HEK293T (cell line): Measurements from ENCODE around the gene FGFR2.

Experiments
- CTCF ChIA-PET: fragments of 350-600 bp; formaldehyde crosslinking; extraction: SDS; loops from one replicate; lab custom pipeline; 2021; ENCODE audit warnings: antibody characterized with exemption, inconsistent platforms; lab: Yijun Ruan, JAX
- POLR2A ChIA-PET: fragments of 350-600 bp; formaldehyde crosslinking; extraction: SDS; loops from one replicate; lab custom pipeline; 2020; ENCODE audit warnings: antibody characterized with exemption, inconsistent platforms; lab: Yijun Ruan, JAX
- DNase-seq: peaks from one replicate; pipeline ENCODE4 v3.0.0; 2012; ENCODE audit warnings: mixed read lengths; ENCODE audit errors: extremely low spot score
- ARNT ChIP-seq: fragments of 450-650 bp; IDR thresholded peaks from 2 replicates; pipeline ENCODE4 v1.6.1; 2017; ENCODE audit warnings: mild to moderate bottlenecking
- BHLHE40 ChIP-seq: fragments of 450-650 bp; IDR thresholded peaks from 2 replicates; pipeline ENCODE4 v1.6.1; 2016; ENCODE audit warnings: mild to moderate bottlenecking, moderate library complexity, borderline replicate concordance
- CTBP1 ChIP-seq: fragments of 450-650 bp; IDR thresholded peaks from 2 replicates; pipeline ENCODE4 v1.6.1; 2016; ENCODE audit warnings: borderline replicate concordance
- ELF4 ChIP-seq: fragments of 450-650 bp; IDR thresholded peaks from 2 replicates; pipeline ENCODE4 v1.6.1; 2017; ENCODE audit warnings: antibody characterized with exemption
- FOXA1 ChIP-seq: fragments of 450-650 bp; IDR thresholded peaks from 2 replicates; pipeline ENCODE4 v1.6.1; 2016; ENCODE audit warnings: mild to moderate bottlenecking
- FOXK2 ChIP-seq: fragments of 450-650 bp; IDR thresholded peaks from 2 replicates; pipeline ENCODE4 v1.6.1; 2016; ENCODE audit warnings: mild to moderate bottlenecking
- FOXM1 ChIP-seq: fragments of 450-650 bp; IDR thresholded peaks from 2 replicates; pipeline ENCODE4 v1.6.1; 2017; ENCODE audit warnings: mild to moderate bottlenecking, borderline replicate concordance
- HDGF ChIP-seq: fragments of 450-650 bp; IDR thresholded peaks from 2 replicates; pipeline ENCODE4 v1.6.1; 2017; ENCODE audit warnings: antibody characterized with exemption, borderline replicate concordance
- L3MBTL2 ChIP-seq: fragments of 450-650 bp; conservative IDR thresholded peaks from 2 replicates; pipeline ENCODE4 v1.6.1; 2016; ENCODE audit warnings: mild to moderate bottlenecking
- LEF1 ChIP-seq: fragments of 450-650 bp; IDR thresholded peaks from 2 replicates; pipeline ENCODE4 v1.6.1; 2017; ENCODE audit warnings: mild to moderate bottlenecking, borderline replicate concordance
- NFRKB ChIP-seq: fragments of 450-650 bp; IDR thresholded peaks from 2 replicates; pipeline ENCODE4 v1.6.1; 2016; ENCODE audit warnings: mild to moderate bottlenecking, moderate library complexity
- PKNOX1 ChIP-seq: fragments of 450-650 bp; IDR thresholded peaks from 2 replicates; pipeline ENCODE4 v1.6.1; 2016
- SP1 ChIP-seq: fragments of 450-650 bp; IDR thresholded peaks from 2 replicates; pipeline ENCODE4 v1.6.1; 2017
- SUZ12 ChIP-seq: fragments of 450-650 bp; IDR thresholded peaks from 2 replicates; pipeline ENCODE4 v1.6.1; 2016; ENCODE audit warnings: mild to moderate bottlenecking
- TARDBP ChIP-seq: fragments of 450-650 bp; IDR thresholded peaks from 2 replicates; pipeline ENCODE4 v1.6.1; 2016
- ZNF384 ChIP-seq: fragments of 450-650 bp; IDR thresholded peaks from 2 replicates; pipeline ENCODE4 v1.6.1; 2016

Gene FGFR2

GRCh38 chr10:121436630-121437341 lies 161.5 kb downstream of the FGFR2 start:
- DNase-seq = no peak
- CTCF ChIA-PET = no interaction called here
- TF ChIP-seq PKNOX1 (no peak), ARNT (no peak), CTBP1 (no peak), SUZ12 (no peak), FOXM1 (no peak), BHLHE40 (no peak), ELF4 (no peak), FOXA1 (no peak), L3MBTL2 (no peak), HDGF (no peak), TARDBP (no peak), FOXK2 (no peak)
- POLR2A ChIA-PET = no interaction called here

DNA sequence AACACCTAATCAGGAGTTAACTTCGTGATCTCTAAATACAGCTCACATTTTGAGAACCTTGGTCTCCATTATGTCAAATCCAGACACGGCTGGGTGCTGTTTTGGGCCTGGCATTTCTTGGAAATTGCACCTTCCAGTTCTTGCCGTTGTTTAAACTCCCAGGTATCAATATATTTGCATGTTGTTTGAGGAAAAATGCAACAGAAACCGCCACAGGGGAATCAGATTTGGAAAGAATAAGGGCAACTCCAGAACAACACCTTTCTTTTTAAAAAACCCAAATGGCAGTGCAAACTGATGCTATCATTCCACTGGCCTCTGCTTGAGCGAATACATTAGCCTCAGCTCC lies 162.0 kb downstream of the FGFR2 start:
- ChIA-PET POLR2A (no interaction called here), CTCF (no interaction called here)
- no peak for TF ChIP-seq BHLHE40
- no peak for DNase-seq

GRCh38 chr10:121435099-121435875 lies 163.0 kb downstream of the FGFR2 start:
- CTCF ChIA-PET = no interaction called here
- DNase-seq = no peak
- POLR2A ChIA-PET = interaction anchor here (1.2 kb wide), 1 partner anchor 10 kb away, joined by 3 read pairs; no protein-coding TSS in a partner anchor
- no peak for TF ChIP-seq HDGF

DNA sequence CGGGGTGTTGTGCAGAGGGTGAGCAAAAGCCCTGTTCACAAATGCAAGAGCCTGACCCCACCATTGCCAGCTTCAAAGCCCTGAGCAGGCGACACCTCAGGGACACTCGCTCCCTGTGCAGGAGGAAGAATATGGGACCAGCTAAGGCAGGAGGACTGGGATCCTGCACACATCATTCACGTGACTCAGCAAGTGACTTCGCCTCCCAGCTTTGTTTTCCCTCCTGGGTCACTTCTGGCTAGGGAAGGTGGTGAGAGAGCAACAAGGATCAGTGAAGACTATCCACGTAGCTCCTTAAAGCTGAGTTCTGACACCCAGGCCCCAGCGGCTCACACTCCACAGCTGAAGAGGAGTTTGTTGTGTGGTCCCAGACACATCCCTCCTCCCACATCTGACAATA lies 164.3 kb downstream of the FGFR2 start:
- CTCF ChIA-PET = no interaction called here
- POLR2A ChIA-PET = interaction anchor here (1.2 kb wide), 1 partner anchor 9 kb away, joined by 3 read pairs; no protein-coding TSS in a partner anchor
- TF ChIP-seq TARDBP (no peak), FOXM1 (no peak), ARNT (no peak), CTBP1 (no peak), PKNOX1 (no peak), LEF1 (no peak), ZNF384 (no peak), SP1 (no peak), FOXK2 (no peak), L3MBTL2 (no peak), BHLHE40 (no peak), ELF4 (no peak), FOXA1 (no peak), HDGF (no peak), NFRKB (no peak), SUZ12 (no peak)
- DNase-seq = no peak

DNA sequence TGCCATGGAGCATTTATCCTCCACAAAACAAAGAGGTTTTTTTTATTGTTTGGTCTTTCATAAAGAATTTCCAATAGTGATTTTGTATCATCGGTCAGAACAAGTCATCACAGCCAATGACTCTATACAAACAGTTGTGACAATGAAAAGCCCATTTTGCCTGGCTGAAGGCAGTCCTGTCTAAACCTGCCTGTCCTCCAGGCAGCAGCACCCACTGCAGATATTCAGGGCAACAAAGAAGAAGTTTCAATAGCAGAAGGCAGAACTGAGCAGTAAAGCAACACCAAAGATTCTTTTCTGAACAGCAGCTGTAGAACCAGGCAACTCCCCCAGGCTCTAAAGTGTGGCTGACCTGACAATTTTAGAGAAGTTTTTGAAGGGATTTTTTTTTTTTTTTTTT lies 169.4 kb downstream of the FGFR2 start:
- CTCF ChIA-PET = interaction anchor here (0.6 kb wide), 1 partner anchor 36 kb away, joined by 3 read pairs; no protein-coding TSS in a partner anchor
- POLR2A ChIA-PET = no interaction called here
- DNase-seq = no peak
- no peak for TF ChIP-seq ARNT
- no peak for TF ChIP-seq PKNOX1
- TF ChIP-seq FOXM1 = no peak
- TF ChIP-seq SUZ12 = no peak
- TF ChIP-seq NFRKB = no peak
- TF ChIP-seq LEF1 = no peak
- no peak for TF ChIP-seq ELF4
- no peak for TF ChIP-seq SP1
- no peak for TF ChIP-seq CTBP1
- no peak for TF ChIP-seq TARDBP
- TF ChIP-seq BHLHE40 = no peak
- no peak for TF ChIP-seq FOXA1
- TF ChIP-seq ZNF384 = no peak
- no peak for TF ChIP-seq FOXK2
- no peak for TF ChIP-seq L3MBTL2
- no peak for TF ChIP-seq HDGF
